MM.1S (cell line): ENCODE results near the gene B4GALT5.
"Not testable (repeated sequence)": the region's sequence is repeated elsewhere in the genome, so short reads cannot be mapped to it uniquely, and the experiment has no call there.

Experiments used
- CTCF ChIP-seq: fragments of 300-600 bp; sonication (generic); IDR thresholded peaks from 2 replicates; pipeline ENCODE4 v1.5.1; 2016; ENCODE audit warnings: antibody characterized with exemption, low read length, mixed read lengths
- EZH2 ChIP-seq: fragments of 300-600 bp; sonication (generic); optimal IDR thresholded peaks from 2 replicates; pipeline ENCODE3; 2017; ENCODE audit warnings: low read depth, mild to moderate bottlenecking, antibody characterized with exemption, low read length, mixed read lengths
- EZH2phosphoT487 ChIP-seq: fragments of 300-600 bp; sonication (generic); IDR thresholded peaks from 2 replicates; pipeline ENCODE4 v1.6.1; 2018; ENCODE audit warnings: antibody characterized with exemption, low read length

DNA sequence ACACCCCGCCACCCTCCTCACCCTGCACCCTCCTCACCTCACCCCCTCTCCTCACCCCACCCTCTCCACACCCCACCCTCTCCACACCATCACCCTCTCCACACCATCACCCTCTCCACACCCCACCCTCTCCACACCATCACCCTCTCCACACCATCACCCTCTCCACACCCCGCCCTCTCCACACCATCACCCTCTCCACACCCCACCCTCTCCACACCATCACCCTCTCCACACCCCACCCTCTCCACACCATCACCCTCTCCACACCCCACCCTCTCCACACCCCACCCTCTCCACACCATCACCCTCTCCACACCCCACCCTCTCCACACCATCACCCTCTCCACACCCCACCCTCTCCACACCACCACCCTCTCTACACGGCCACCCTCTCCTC lies 96.3 kb downstream of the B4GALT5 start:
- not testable (repeated sequence) for TF ChIP-seq CTCF, EZH2, EZH2phosphoT487
